ENCODE results near the gene PPIL1.
A peak's percentile ranks its signal among the peaks of the same experiment; 100 is the strongest.

Gene PPIL1

GRCh38 chr6:36888654-36889481 is 14.3 kb upstream of the PPIL1 start:
- DNase-seq (ENCODE audit: low read depth) = no peak

- no peak for DNase-seq (ENCODE audit: low read depth)
These were observed 13.6 kb upstream of the PPIL1 start for GRCh38 chr6:36888115-36888643.

GRCh38 chr6:36886950-36887618 is 12.5 kb upstream of the PPIL1 start:
- no peak for DNase-seq (ENCODE audit: low read depth)

- peak; percentile 96 for DNase-seq (ENCODE audit: low read depth)
These were observed 11.1 kb upstream of the PPIL1 start, which contains the start of gene C6orf89 for GRCh38 chr6:36885461-36886401. TSS of gene C6orf89 (plus strand) at chr6:36885952. CDS start at chr6:36899445, 13,493 bp downstream.

GRCh38 chr6:36884610-36885009 is 10.0 kb upstream of the PPIL1 start:
- no peak for DNase-seq (ENCODE audit: low read depth)

- no peak for DNase-seq (ENCODE audit: low read depth)
These were observed 639 bp upstream of the PPIL1 start for GRCh38 chr6:36875250-36875633.

- no peak for DNase-seq (ENCODE audit: low read depth)
These were observed 776 bp downstream of the PPIL1 start for GRCh38 chr6:36873612-36874442.

- no peak for DNase-seq (ENCODE audit: low read depth)
These were observed 1.5 kb downstream of the PPIL1 start for GRCh38 chr6:36873115-36873514.

DNA sequence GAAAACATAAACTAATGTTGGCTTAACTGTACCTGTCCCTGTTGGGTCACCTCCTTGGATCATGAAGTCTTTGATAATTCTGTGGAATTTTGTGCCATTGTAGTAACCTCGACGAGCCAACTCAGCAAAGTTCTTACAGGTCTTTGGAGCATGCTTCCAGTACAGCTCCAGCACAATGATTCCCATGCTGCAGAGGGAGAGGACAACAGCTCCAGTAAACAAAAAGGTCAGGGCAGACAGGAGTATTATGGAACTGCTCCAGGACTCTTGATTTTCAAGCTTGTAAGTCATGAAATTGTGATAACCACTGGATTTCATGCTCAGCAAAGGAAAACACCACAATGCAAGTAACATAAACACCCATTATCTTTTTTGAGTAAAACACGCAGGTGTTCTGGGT is 2.9 kb downstream of the PPIL1 start:
- DNase-seq (ENCODE audit: low read depth) = no peak

GRCh38 chr6:36867471-36868224 is 7.0 kb downstream of the PPIL1 start:
- DNase-seq (ENCODE audit: low read depth) = no peak

GRCh38 chr6:36865835-36866234 is 8.8 kb downstream of the PPIL1 start:
- no peak for DNase-seq (ENCODE audit: low read depth)

GRCh38 chr6:36863670-36864540 is 10.7 kb downstream of the PPIL1 start:
- no peak for DNase-seq (ENCODE audit: low read depth)

DNA sequence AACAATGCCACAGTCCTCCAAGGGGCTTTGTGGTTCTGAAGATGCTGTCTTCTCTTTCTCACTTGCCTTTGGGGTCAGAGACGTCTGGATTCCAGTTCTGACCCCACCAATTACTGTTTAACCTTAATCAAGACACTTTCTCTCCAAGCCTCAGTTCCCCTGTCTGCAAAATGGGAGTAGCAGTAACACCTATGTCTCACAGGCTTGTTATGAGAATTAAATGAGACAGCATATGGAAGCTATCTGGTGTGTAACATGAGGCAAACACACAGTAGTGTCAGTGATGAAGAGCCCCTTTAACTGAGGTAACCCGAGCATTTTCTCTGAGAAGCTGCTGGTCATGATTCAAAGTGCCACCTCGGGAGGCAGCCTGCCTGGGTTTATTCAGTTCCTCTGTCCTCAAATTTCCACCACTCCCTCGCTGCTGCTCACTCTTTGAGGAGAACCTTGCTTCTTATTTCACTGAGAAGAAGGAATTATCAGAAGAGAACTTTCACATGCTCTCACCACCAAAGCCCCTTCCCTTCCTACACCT is 11.7 kb downstream of the PPIL1 start:
- no peak for DNase-seq (ENCODE audit: low read depth)

GRCh38 chr6:36862164-36862847 is 12.3 kb downstream of the PPIL1 start:
- DNase-seq (ENCODE audit: low read depth) = no peak

GRCh38 chr6:36860126-36860525 is 14.5 kb downstream of the PPIL1 start:
- no peak for DNase-seq (ENCODE audit: low read depth)

GRCh38 chr6:36858407-36858981 is 16.1 kb downstream of the PPIL1 start:
- DNase-seq (ENCODE audit: low read depth) = no peak

DNA sequence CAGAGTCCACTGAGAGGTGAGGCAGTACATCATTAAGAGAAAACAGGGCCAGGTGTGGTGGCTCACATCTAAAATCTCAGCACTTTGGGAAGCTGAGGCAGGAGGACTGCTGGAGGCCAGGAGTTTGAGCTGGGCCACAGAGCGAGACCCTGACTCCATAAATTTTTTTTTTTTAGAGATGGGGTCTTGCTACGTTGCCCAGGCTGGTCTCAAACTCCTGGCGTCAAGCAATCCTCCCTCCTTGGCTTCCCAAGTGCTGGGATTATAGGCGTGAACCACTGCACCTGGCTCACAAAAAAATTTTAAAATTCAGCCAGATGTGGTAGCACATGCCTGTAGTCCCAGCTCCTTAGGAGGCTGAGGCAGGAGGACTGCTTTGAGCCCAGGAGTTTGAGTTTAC is 17.3 kb downstream of the PPIL1 start:
- DNase-seq (ENCODE audit: low read depth) = no peak

DNA sequence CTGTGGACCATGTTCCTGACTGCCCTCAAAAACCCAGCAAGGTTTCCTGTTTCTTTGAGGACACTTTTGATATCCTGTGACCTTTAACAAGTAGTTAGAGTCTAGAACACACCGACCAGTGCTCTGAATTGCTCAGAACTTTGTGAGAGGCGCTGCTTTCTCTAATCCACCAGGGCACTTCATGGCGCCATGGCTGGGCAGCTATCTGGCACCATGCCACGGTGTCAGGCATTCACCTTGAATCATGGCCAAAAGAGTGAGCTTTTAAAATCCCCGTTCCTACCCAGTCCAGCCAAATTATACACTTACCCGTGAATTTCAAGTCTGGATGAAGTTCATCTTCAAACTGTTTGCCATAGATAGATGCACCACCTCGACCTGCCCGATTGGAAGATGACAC is 18.3 kb downstream of the PPIL1 start:
- no peak for DNase-seq (ENCODE audit: low read depth)
